T47D (cell line): ENCODE measurements around the gene ENSA.
"Not testable (repeated sequence)": the region's sequence is repeated elsewhere in the genome, so short reads cannot be mapped to it uniquely, and the experiment has no call there.

Experiments
- DNase-seq, 2 experiments: peaks; one replicate each; pipeline versions ENCODE4 v3.0.0 to v3.0.0-alpha.2; 2011 to 2012; ENCODE audit warnings: low read depth in 1 of 2, low spot score in 1 of 2
- JUND ChIP-seq: IDR thresholded peaks from 2 replicates; pipeline ENCODE4 v1.6.1; 2012; ENCODE audit warnings: low read depth
- in situ Hi-C: cut with HindIII; loops from 2 replicates; pipeline ENCODE4 v1.10.0; 2016; ENCODE audit warnings: low sequenced_read_pairs, low pct_unique_long_range_greater_than_20kb

Gene ENSA

GRCh38 chr1:150579945-150580642, 49.3 kb downstream of the ENSA start:
- DNase-seq: no peak
- TF ChIP-seq JUND: no peak
- in situ Hi-C loops: no loop called here

- in situ Hi-C loops: no loop called here
- peak; percentile 91 to 97 for DNase-seq
- peak; percentile 32; the same call in 1 of the 2 replicates for TF ChIP-seq JUND
These were observed 50.1 kb downstream of the ENSA start, which contains the start of gene MCL1 for GRCh38 chr1:150579110-150579944. MCL1 (minus strand) TSS chr1:150579610; CDS start chr1:150579530, 80 bp downstream.

- in situ Hi-C loops: no loop called here
- DNase-seq: peak in 1 of 2 experiments; percentile 71
- peak; percentile 26; the same call in 1 of the 2 replicates for TF ChIP-seq JUND
These were observed 50.9 kb downstream of the ENSA start for GRCh38 chr1:150578272-150579109.

- TF ChIP-seq JUND: no peak
- no peak for DNase-seq
- in situ Hi-C loops: no loop called here
These were observed 51.7 kb downstream of the ENSA start for GRCh38 chr1:150577557-150578271.

- peak in 1 of 2 experiments; percentile 77 for DNase-seq
- in situ Hi-C loops: no loop called here
- no peak for TF ChIP-seq JUND
These were observed 52.4 kb downstream of the ENSA start for GRCh38 chr1:150576794-150577556.

- in situ Hi-C loops: no loop called here
- DNase-seq: no peak
- TF ChIP-seq JUND: no peak
These were observed 53.1 kb downstream of the ENSA start for GRCh38 chr1:150576367-150576711.

- no peak for DNase-seq
- no peak for TF ChIP-seq JUND
- in situ Hi-C loops: no loop called here
These were observed 53.7 kb downstream of the ENSA start for GRCh38 chr1:150575518-150576366.

GRCh38 chr1:150575072-150575489, 54.3 kb downstream of the ENSA start:
- in situ Hi-C loops: no loop called here
- no peak for TF ChIP-seq JUND
- no peak for DNase-seq

- no peak for DNase-seq
- in situ Hi-C loops: no loop called here
- no peak for TF ChIP-seq JUND
These were observed 54.9 kb downstream of the ENSA start for GRCh38 chr1:150574260-150575071.

- in situ Hi-C loops, DNase-seq: not testable (repeated sequence)
These were observed 55.8 kb downstream of the ENSA start for GRCh38 chr1:150573648-150574071.
